Measurements from ENCODE around the gene ARSG. TPM values are rescaled to one million over a fixed set of nuclear protein-coding genes. Genes with fewer than 3 reads are reported as not detected.
"Not testable (repeated sequence)": the region's sequence is repeated elsewhere in the genome, so short reads cannot be mapped to it uniquely, and the experiment has no call there.

The ARSG gene
- total RNA-seq, 1 donor from 2014 or later, result 19.5 TPM

DNA sequence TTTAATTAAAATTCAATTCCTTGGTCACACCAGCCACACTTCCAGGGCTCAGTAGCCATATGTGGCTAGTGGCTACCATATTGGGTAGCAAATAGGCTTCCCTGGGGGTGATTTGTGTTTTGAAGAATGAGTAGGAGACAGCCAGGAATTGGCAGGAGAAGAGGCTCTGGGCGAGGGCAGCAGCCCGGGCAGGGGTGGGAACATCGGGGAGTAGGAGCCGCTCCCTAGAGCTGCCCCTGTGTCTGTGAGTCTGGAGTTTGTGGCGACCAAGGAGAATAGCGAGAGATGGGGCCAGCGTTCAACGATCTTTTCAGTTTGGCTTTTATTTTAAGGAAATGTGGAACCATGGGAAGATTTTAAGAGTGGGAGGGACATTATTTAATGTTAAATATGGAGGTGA, 84.3 kb downstream of the ARSG start:
- no peak overlapping the region for H3K4me2 ChIP-seq
- peaks cover 1% of the 10 kb centered on the region for H3K27me3 Mint-ChIP-seq (ENCODE audit: insufficient read depth, low read depth)
- no peaks in the 10 kb centered on the region for H3K36me3 ChIP-seq

DNA sequence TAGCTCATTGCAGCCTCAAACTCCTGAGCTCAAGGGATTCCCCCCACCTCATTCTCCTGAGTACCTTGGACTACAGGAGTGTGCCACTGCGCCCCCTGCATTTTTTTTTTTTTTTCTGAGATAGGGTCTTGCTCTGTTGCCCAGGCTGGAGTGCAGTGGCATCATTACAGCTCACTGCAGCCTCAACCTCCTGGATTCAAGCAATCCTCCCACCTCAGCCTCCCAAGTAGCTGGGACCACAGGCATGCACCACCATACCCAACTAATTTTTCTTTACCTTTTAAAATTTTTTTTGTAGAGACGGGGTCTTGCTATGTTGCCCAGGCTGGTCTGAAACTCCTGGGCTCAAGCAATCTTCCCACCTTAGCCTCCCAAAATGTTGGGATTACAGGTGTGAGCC, 84.9 kb downstream of the ARSG start:
- H3K36me3 Mint-ChIP-seq; H3K4me2 ChIP-seq; H3K4me3 Mint-ChIP-seq; H3K36me3 ChIP-seq; H3K27ac Mint-ChIP-seq; H3K79me2 ChIP-seq (ENCODE audit: low read depth); H2AFZ ChIP-seq (replicated peaks); H3K9me3 ChIP-seq (ENCODE audit: low read depth); H4K20me1 ChIP-seq (ENCODE audit: low read depth); H3K27ac ChIP-seq; H3K27me3 Mint-ChIP-seq (ENCODE audit: insufficient read depth, low read depth); H3K4me3 ChIP-seq; H3K27me3 ChIP-seq; H3K9me3 Mint-ChIP-seq; H3K9ac ChIP-seq; DNase-seq (ENCODE audit: low spot score): not testable (repeated sequence)
- Histone ChIP-seq H3K4me1 (peaks cover 17% of the 10 kb centered on the region), H3F3A (ENCODE audit: low read depth) (peaks cover 19% of the 10 kb centered on the region)
- peaks cover 27% of the 10 kb centered on the region for H3K4me1 Mint-ChIP-seq

More for the DNA sequence above, 84.3 kb downstream of the ARSG start:
- Histone ChIP-seq H2AFZ (replicated peaks) (no peak overlapping the region), H3K27ac (no peak overlapping the region), H3K9me3 (ENCODE audit: low read depth) (no peaks in the 10 kb centered on the region), H4K20me1 (ENCODE audit: low read depth) (no peaks in the 10 kb centered on the region), H3K79me2 (ENCODE audit: low read depth) (no peaks in the 10 kb centered on the region), H3F3A (ENCODE audit: low read depth) (peaks cover 19% of the 10 kb centered on the region), H3K4me3 (no peak overlapping the region), H3K9ac (no peak overlapping the region), H3K27me3 (no peaks in the 10 kb centered on the region), H3K4me1 (peaks cover 17% of the 10 kb centered on the region)
- peak overlapping the region; percentile 69 for H3K27ac Mint-ChIP-seq
- peaks cover 27% of the 10 kb centered on the region for H3K4me1 Mint-ChIP-seq
- DNase-seq (ENCODE audit: low spot score), result no peak
- H3K9me3 Mint-ChIP-seq, result peaks cover 5% of the 10 kb centered on the region
- no peak overlapping the region for H3K4me3 Mint-ChIP-seq
- H3K36me3 Mint-ChIP-seq, result peaks cover 11% of the 10 kb centered on the region
- TF ChIP-seq EZH2 (IDR thresholded peaks at IDR 0.05), result no peak
- no peak for TF ChIP-seq EZH2phosphoT487 (IDR thresholded peaks at IDR 0.05)
- TF ChIP-seq, protein P1, sequence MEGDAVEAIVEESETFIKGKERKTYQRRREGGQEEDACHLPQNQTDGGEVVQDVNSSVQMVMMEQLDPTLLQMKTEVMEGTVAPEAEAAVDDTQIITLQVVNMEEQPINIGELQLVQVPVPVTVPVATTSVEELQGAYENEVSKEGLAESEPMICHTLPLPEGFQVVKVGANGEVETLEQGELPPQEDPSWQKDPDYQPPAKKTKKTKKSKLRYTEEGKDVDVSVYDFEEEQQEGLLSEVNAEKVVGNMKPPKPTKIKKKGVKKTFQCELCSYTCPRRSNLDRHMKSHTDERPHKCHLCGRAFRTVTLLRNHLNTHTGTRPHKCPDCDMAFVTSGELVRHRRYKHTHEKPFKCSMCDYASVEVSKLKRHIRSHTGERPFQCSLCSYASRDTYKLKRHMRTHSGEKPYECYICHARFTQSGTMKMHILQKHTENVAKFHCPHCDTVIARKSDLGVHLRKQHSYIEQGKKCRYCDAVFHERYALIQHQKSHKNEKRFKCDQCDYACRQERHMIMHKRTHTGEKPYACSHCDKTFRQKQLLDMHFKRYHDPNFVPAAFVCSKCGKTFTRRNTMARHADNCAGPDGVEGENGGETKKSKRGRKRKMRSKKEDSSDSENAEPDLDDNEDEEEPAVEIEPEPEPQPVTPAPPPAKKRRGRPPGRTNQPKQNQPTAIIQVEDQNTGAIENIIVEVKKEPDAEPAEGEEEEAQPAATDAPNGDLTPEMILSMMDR (IDR thresholded peaks at IDR 0.05), result no peak

DNA sequence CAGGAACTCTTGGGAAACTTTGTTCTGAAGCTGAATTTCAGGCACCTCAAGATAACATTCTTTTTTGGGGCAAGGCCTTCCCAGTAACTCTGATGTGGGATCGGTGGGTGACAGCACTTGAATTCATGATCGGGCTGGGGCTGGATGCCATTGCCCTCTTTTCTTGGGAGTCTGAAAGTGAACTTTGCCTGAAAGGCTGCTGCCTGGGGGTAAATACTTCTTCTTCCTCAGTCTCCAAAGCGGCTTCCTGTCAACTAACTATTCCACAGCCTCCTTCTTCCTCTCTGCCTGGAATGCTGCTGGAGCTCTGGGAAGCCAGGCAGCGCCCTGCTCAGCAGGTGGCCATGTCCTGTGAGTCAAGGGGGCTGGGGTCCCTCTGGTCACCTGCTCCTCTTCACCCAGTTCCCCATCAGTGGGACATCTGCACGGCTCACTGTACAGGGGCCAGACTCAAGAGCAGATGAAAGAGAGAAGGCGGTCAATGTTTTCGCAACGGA, 86.5 kb downstream of the ARSG start:
- Mint-ChIP-seq H3K4me1 (peaks cover 34% of the 10 kb centered on the region), H3K9me3 (peaks cover 5% of the 10 kb centered on the region), H3K27me3 (ENCODE audit: insufficient read depth, low read depth) (no peaks in the 10 kb centered on the region), H3K27ac (peak overlapping the region; percentile 91), H3K36me3 (peaks cover 3% of the 10 kb centered on the region), H3K4me3 (no peak overlapping the region)
- H3K4me3 ChIP-seq, result no peak overlapping the region
- no peaks in the 10 kb centered on the region for H3K36me3 ChIP-seq
- H3F3A ChIP-seq (ENCODE audit: low read depth), result peaks cover 19% of the 10 kb centered on the region
- H3K9me3 ChIP-seq (ENCODE audit: low read depth), result no peaks in the 10 kb centered on the region
- H2AFZ ChIP-seq (replicated peaks), result peak overlapping the region; percentile 46
- no peak overlapping the region for H3K9ac ChIP-seq
- no peaks in the 10 kb centered on the region for H4K20me1 ChIP-seq (ENCODE audit: low read depth)
- H3K4me1 ChIP-seq, result peaks cover 22% of the 10 kb centered on the region
- H3K79me2 ChIP-seq (ENCODE audit: low read depth), result no peaks in the 10 kb centered on the region
- DNase-seq (ENCODE audit: low spot score), result peak; percentile 18
- H3K27me3 ChIP-seq, result no peaks in the 10 kb centered on the region
- peak overlapping the region; percentile 7 for H3K4me2 ChIP-seq
- no peak overlapping the region for H3K27ac ChIP-seq
- TF ChIP-seq, protein P1 (IDR thresholded peaks at IDR 0.05), result no peak
- TF ChIP-seq EZH2 (IDR thresholded peaks at IDR 0.05) (no peak), EZH2phosphoT487 (IDR thresholded peaks at IDR 0.05) (no peak)

DNA sequence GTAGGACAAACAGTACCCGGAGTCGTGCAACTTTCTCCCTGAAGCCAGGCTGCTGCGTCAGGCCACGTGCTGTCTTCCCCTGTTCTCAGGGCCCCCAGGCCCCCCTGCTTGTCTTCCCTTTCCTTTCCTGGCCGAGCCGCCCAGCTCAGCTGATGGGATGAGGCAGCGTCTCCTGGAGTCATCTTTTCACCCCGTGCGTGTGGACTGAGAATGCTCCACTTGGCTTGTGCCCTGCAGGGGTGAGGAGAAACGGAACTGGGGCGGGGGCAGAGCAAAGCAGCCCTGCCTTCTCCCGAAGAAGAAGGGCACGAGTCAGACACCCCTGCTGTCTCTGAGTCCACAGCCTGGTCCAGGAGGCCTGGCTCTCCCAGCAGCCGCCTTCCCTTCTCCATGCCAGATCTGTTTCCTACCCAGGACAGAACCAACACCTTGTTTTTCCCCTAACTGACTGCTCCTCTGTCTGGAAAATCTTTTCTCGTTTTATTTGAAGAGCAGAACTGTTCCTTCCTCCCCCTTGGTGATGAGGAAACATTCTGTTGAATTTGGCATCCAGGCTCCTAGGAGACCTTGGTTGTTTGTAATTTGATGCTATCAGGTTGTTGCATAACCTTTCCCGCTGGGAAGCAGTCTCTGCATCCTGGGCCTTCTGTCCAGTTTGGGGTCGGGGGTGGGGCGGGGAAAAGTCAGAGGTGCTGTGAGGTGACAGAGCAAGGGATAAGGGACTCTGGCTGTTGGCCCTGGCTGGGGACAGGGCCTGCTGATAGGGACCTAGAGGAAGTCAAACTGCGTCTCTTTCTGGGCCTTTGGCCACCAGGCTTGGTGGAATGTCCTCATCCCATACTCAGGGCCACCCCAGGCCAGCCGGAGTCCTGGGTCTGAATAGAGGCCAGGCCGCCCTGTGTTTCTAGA, 87.2 kb downstream of the ARSG start:
- Mint-ChIP-seq H3K9me3 (peaks cover 2% of the 10 kb centered on the region), H3K4me3 (peak overlapping the region; percentile 71), H3K4me1 (peaks cover 38% of the 10 kb centered on the region), H3K27me3 (ENCODE audit: insufficient read depth, low read depth) (no peaks in the 10 kb centered on the region), H3K27ac (peak overlapping the region; percentile 91), H3K36me3 (peaks cover 2% of the 10 kb centered on the region)
- no peak for TF ChIP-seq EZH2 (IDR thresholded peaks at IDR 0.05)
- no peak for TF ChIP-seq EZH2phosphoT487 (IDR thresholded peaks at IDR 0.05)
- TF ChIP-seq, protein P1 (IDR thresholded peaks at IDR 0.05), result no peak
- H4K20me1 ChIP-seq (ENCODE audit: low read depth), result no peaks in the 10 kb centered on the region
- peak; percentile 31 for DNase-seq (ENCODE audit: low spot score)
- H3F3A ChIP-seq (ENCODE audit: low read depth), result peaks cover 19% of the 10 kb centered on the region
- H3K36me3 ChIP-seq, result no peaks in the 10 kb centered on the region
- H3K4me1 ChIP-seq, result peaks cover 24% of the 10 kb centered on the region
- no peaks in the 10 kb centered on the region for H3K27me3 ChIP-seq
- no peaks in the 10 kb centered on the region for H3K79me2 ChIP-seq (ENCODE audit: low read depth)
- no peak overlapping the region for H3K4me3 ChIP-seq
- H2AFZ ChIP-seq (replicated peaks), result peak overlapping the region; percentile 46
- no peak overlapping the region for H3K27ac ChIP-seq
- H3K9ac ChIP-seq, result no peak overlapping the region
- no peaks in the 10 kb centered on the region for H3K9me3 ChIP-seq (ENCODE audit: low read depth)
- peak overlapping the region; percentile 7 for H3K4me2 ChIP-seq
